Thymus (tissue), 11 donors: Measurements from ENCODE around the gene SLC13A3. TPM values are rescaled to one million over a fixed set of nuclear protein-coding genes. Genes with fewer than 3 reads are reported as not detected.

ENCODE experiments used
- DNase-seq, 9 donors: peaks; one replicate each; pipeline ENCODE4 v3.0.0-alpha.2; 2013; ENCODE audit warnings: low spot score in 9 of 9, low read depth in 6 of 9, missing footprints in 1 of 9
- H3K27ac ChIP-seq, 2 donors: one replicate each; pipeline ENCODE4 v1.5.1; 2013; ENCODE audit warnings: control low read depth in 1 of 2, low read depth in 1 of 2, low read length in 1 of 2, mild to moderate bottlenecking in 1 of 2, moderate library complexity in 1 of 2
- H3K27me3 ChIP-seq, 2 donors: one replicate each; pipeline ENCODE4 v1.5.1; 2013; ENCODE audit warnings: low read length in 1 of 2; ENCODE audit not compliant: control insufficient read depth in 2 of 2, insufficient read depth in 1 of 2
- H3K36me3 ChIP-seq, 2 donors: one replicate each; pipeline ENCODE4 v1.5.1; 2013; ENCODE audit warnings: low read length in 1 of 2, mild to moderate bottlenecking in 1 of 2, moderate library complexity in 1 of 2; ENCODE audit not compliant: control insufficient read depth in 2 of 2, insufficient read depth in 2 of 2
- H3K4me1 ChIP-seq, 2 donors: one replicate each; pipeline ENCODE4 v1.5.1; 2013; ENCODE audit warnings: low read length in 2 of 2; ENCODE audit not compliant: control insufficient read depth in 2 of 2, insufficient read depth in 2 of 2
- H3K4me3 ChIP-seq, 2 donors: one replicate each; pipeline ENCODE4 v1.5.1; 2013; ENCODE audit warnings: low read length in 2 of 2, control low read depth in 1 of 2, mild to moderate bottlenecking in 1 of 2
- H3K9me3 ChIP-seq, 2 donors: one replicate each; pipeline ENCODE4 v1.5.1; 2013; ENCODE audit warnings: low read length in 1 of 2, mild to moderate bottlenecking in 1 of 2; ENCODE audit not compliant: control insufficient read depth in 2 of 2, insufficient read depth in 1 of 2
- WGBS: extraction: QIAGEN DNeasy Blood & Tissue Kit; methylation state at CpG from one replicate; pipeline ENCODE4 v1.1.7; 2013; 5-methylcytosine and 5-hydroxymethylcytosine counted together
- polyA plus RNA-seq: library from polyadenylated mRNA; stranded (reverse); fragments of 200-250 nt; gene quantifications from one replicate; pipeline ENCODE4 v1.2.3, GENCODE V29; 2013
- total RNA-seq: library from RNA; stranded (reverse); fragments of 120-200 nt; gene quantifications from one replicate; pipeline ENCODE4 v1.2.4, GENCODE V29; 2013
- donor health status: healthy.

Gene SLC13A3
- total and polyA plus RNA-seq, 2 donors, result 1.4 to 1.9 TPM

DNA sequence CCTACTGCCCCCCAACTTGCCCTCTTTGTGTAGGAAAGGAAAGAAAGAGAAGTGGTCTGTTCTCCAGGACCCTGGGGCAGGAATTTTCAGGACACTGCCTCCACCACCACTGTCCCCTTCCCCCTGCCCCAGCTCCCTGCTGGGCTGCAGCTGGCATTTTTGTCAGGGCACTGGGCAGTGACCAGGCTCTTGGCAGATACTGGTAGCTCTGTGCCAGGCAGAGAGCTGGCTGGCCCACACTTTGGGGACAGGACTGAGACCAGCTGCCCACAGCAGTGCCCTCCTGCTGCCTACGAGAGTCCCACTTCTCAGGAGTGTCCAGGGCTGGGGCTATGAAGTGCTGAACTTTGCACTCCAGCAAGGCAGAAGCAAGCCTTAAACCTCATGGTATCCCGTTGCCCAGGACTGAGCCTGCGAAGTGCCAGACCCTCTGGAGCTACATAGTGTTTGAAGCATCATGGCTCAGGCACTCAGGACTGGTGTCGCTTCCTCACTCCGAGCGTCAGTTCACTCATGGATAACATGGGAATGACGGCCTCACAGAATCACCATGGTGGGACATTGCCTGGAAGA is 19.3 kb downstream of the SLC13A3 start:
- 87% methylated on average over 7 of the region's 7 CpGs for WGBS
- Histone ChIP-seq H3K9me3 (no peaks in the 10 kb centered on the region), H3K27ac (no peak overlapping the region), H3K4me1 (no peaks in the 10 kb centered on the region), H3K36me3 (no peaks in the 10 kb centered on the region), H3K4me3 (no peak overlapping the region), H3K27me3 (peaks cover 0 to 2% of the 10 kb centered on the region in 2 donors)
- no peak for DNase-seq

- Histone ChIP-seq H3K36me3 (no peaks in the 10 kb centered on the region), H3K27ac (no peak overlapping the region)
- no peak for DNase-seq
Measured at GRCh38 chr20:46631212-46631869, 19.9 kb downstream of the SLC13A3 start.

DNA sequence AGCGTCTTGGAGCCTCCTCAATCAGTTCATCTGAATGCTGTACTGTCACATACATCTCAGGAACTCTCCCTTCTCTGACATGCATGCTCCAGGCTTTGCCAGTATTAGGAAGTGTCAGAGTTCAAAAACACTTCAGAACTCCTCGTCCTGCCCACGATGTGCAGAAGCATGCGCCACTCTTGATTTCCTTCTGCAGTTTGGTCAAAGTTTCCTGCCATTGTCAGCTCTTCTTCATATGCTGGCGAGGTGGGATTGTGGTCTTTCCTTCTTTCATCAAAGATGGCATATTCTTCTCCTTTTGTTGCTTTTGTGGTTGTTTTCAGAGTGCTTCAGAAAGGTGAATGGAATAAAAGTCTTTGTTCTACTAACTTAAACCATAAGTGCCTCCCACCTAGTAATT is 21.0 kb downstream of the SLC13A3 start:
- H3K4me1 ChIP-seq, result no peaks in the 10 kb centered on the region
- no peaks in the 10 kb centered on the region for H3K9me3 ChIP-seq
- no peaks in the 10 kb centered on the region for H3K36me3 ChIP-seq
- peaks cover 0 to 4% of the 10 kb centered on the region in 2 donors for H3K27me3 ChIP-seq
- no peak for DNase-seq
- no peak overlapping the region for H3K27ac ChIP-seq
- no peak overlapping the region for H3K4me3 ChIP-seq
- 53% methylated on average over 5 of the region's 5 CpGs for WGBS

More at GRCh38 chr20:46631212-46631869, 19.9 kb downstream of the SLC13A3 start:
- no peak overlapping the region for H3K4me3 ChIP-seq
- no peaks in the 10 kb centered on the region for H3K4me1 ChIP-seq
- no peaks in the 10 kb centered on the region for H3K9me3 ChIP-seq
- peaks cover 0 to 4% of the 10 kb centered on the region in 2 donors for H3K27me3 ChIP-seq
- 91% methylated on average over 8 of the region's 8 CpGs for WGBS

- Histone ChIP-seq H3K4me3 (no peak overlapping the region), H3K27ac (no peak overlapping the region), H3K27me3 (peaks cover 0 to 4% of the 10 kb centered on the region in 2 donors), H3K4me1 (no peaks in the 10 kb centered on the region), H3K36me3 (no peaks in the 10 kb centered on the region), H3K9me3 (no peaks in the 10 kb centered on the region)
- no peak for DNase-seq
Measured at GRCh38 chr20:46629341-46629740, 21.9 kb downstream of the SLC13A3 start.

DNA sequence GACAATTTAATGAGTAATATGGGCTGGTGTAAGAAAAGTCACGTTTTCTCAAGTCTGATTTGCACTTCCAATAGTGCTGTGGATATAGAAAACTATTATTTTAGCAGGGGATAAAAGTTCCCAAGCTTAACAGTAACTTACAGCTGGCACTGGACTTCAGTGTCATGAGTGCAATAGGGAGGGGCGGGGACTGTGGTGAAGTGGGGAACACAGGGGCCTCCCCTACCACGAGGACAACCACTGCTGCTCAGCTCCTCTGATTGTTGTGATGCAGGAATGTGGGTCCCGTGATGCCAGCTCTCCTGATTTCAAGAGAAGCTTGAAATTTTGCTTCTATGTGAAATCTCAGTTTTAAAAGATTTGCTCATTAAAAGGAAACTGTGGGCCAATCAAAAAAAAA is 24.0 kb downstream of the SLC13A3 start:
- 71% methylated on average over 4 of the region's 4 CpGs for WGBS
- Histone ChIP-seq H3K36me3 (no peaks in the 10 kb centered on the region), H3K27me3 (peaks cover 0 to 4% of the 10 kb centered on the region in 2 donors), H3K9me3 (no peaks in the 10 kb centered on the region), H3K27ac (no peak overlapping the region), H3K4me3 (no peak overlapping the region), H3K4me1 (no peaks in the 10 kb centered on the region)
- no peak for DNase-seq

GRCh38 chr20:46626758-46627157 is 24.5 kb downstream of the SLC13A3 start:
- WGBS, result 90% methylated on average over 4 of the region's 4 CpGs
- Histone ChIP-seq H3K36me3 (no peaks in the 10 kb centered on the region), H3K4me1 (no peaks in the 10 kb centered on the region), H3K27me3 (peaks cover 0 to 2% of the 10 kb centered on the region in 2 donors), H3K4me3 (no peak overlapping the region), H3K9me3 (no peaks in the 10 kb centered on the region), H3K27ac (no peak overlapping the region)
- no peak for DNase-seq

GRCh38 chr20:46625875-46626373 is 25.3 kb downstream of the SLC13A3 start:
- Histone ChIP-seq H3K9me3 (no peaks in the 10 kb centered on the region), H3K4me1 (no peaks in the 10 kb centered on the region), H3K4me3 (no peak overlapping the region), H3K27me3 (peaks cover 0 to 2% of the 10 kb centered on the region in 2 donors), H3K27ac (no peak overlapping the region), H3K36me3 (no peaks in the 10 kb centered on the region)
- WGBS, result 96% methylated on average over 1 of the region's 1 CpG
- no peak for DNase-seq

- H3K36me3 ChIP-seq, result no peaks in the 10 kb centered on the region
Measured at GRCh38 chr20:46624946-46625345, 26.3 kb downstream of the SLC13A3 start.

GRCh38 chr20:46622165-46622564 is 29.1 kb downstream of the SLC13A3 start:
- 50% methylated on average over 1 of the region's 1 CpG for WGBS
- DNase-seq, result no peak
- no peaks in the 10 kb centered on the region for H3K36me3 ChIP-seq
- no peak overlapping the region for H3K4me3 ChIP-seq
- H3K27me3 ChIP-seq, result peaks cover 0 to 2% of the 10 kb centered on the region in 2 donors
- no peak overlapping the region for H3K27ac ChIP-seq
- no peaks in the 10 kb centered on the region for H3K4me1 ChIP-seq
- H3K9me3 ChIP-seq, result no peaks in the 10 kb centered on the region

More at GRCh38 chr20:46624946-46625345, 26.3 kb downstream of the SLC13A3 start:
- WGBS, result 18% methylated on average over 2 of the region's 2 CpGs
- Histone ChIP-seq H3K9me3 (no peaks in the 10 kb centered on the region), H3K27me3 (peaks cover 0 to 2% of the 10 kb centered on the region in 2 donors), H3K27ac (no peak overlapping the region), H3K4me3 (no peak overlapping the region), H3K4me1 (no peaks in the 10 kb centered on the region)
- no peak for DNase-seq
